H9 (cell line): ENCODE data around the gene KDM2B. TPM values are rescaled to one million over a fixed set of nuclear protein-coding genes. Genes with fewer than 3 reads are reported as not detected.

Source experiments
- DNase-seq: peaks from one replicate; pipeline ENCODE4 v3.0.0-alpha.2; 2017
- H2AFZ ChIP-seq: one replicate; pipeline ENCODE4 v1.6.1; 2013; ENCODE audit warnings: mild to moderate bottlenecking, low read length, control low read depth, moderate library complexity
- H2AK5ac ChIP-seq: 2 replicates; pipeline ENCODE4 v1.6.1; 2013; ENCODE audit warnings: low read length, control low read depth, mixed read lengths; ENCODE audit not compliant: insufficient read length
- H2BK120ac ChIP-seq: one replicate; pipeline ENCODE4 v1.6.1; 2013; ENCODE audit warnings: low read depth, mild to moderate bottlenecking, low read length, control low read depth, inconsistent platforms; ENCODE audit not compliant: poor library complexity, severe bottlenecking
- H2BK12ac ChIP-seq: 2 replicates; pipeline ENCODE4 v1.6.1; 2013; ENCODE audit warnings: low read length, control low read depth, mixed read lengths, low read depth; ENCODE audit not compliant: insufficient read length
- H2BK15ac ChIP-seq: 2 replicates; pipeline ENCODE4 v1.6.1; 2013; ENCODE audit warnings: low read depth, low read length, control low read depth
- H2BK20ac ChIP-seq: one replicate; pipeline ENCODE4 v1.6.1; 2013; ENCODE audit warnings: low read depth, mild to moderate bottlenecking, low read length, control low read depth, inconsistent platforms; ENCODE audit not compliant: poor library complexity, severe bottlenecking
- H2BK5ac ChIP-seq: 2 replicates; pipeline ENCODE4 v1.6.1; 2013; ENCODE audit warnings: low read length, control low read depth, mixed read lengths; ENCODE audit not compliant: insufficient read length
- H3K14ac ChIP-seq: 2 replicates; pipeline ENCODE4 v1.6.1; 2013; ENCODE audit warnings: low read length, control low read depth; ENCODE audit not compliant: insufficient read depth
- H3K18ac ChIP-seq: 2 replicates; pipeline ENCODE4 v1.6.1; 2013; ENCODE audit warnings: low read depth, mild to moderate bottlenecking, mixed read lengths, low read length, control low read depth; ENCODE audit not compliant: insufficient read length
- H3K23ac ChIP-seq: 2 replicates; pipeline ENCODE4 v1.6.1; 2013; ENCODE audit warnings: low read length, control low read depth, mixed read lengths, low read depth; ENCODE audit not compliant: insufficient read length
- H3K23me2 ChIP-seq: 2 replicates; pipeline ENCODE4 v1.6.1; 2013; ENCODE audit warnings: low read depth, mild to moderate bottlenecking, mixed read lengths, low read length, control low read depth; ENCODE audit not compliant: insufficient read length, poor library complexity, severe bottlenecking
- H3K27ac ChIP-seq: 2 replicates; pipeline ENCODE4 v1.5.1; 2013; ENCODE audit warnings: low read length, control low read depth, mixed read lengths, low read depth; ENCODE audit not compliant: insufficient read length
- H3K27me3 ChIP-seq: 2 replicates; pipeline ENCODE4 v1.6.1; 2013; ENCODE audit warnings: low read length, control low read depth, inconsistent platforms; ENCODE audit not compliant: insufficient read depth
- H3K4ac ChIP-seq: 2 replicates; pipeline ENCODE4 v1.6.1; 2013; ENCODE audit warnings: low read depth, mild to moderate bottlenecking, control low read depth, inconsistent platforms, low read length, moderate library complexity
- H3K4me1 ChIP-seq: 2 replicates; pipeline ENCODE4 v1.6.1; 2013; ENCODE audit warnings: low read length, control low read depth, inconsistent platforms; ENCODE audit not compliant: insufficient read depth
- H3K4me2 ChIP-seq: 2 replicates; pipeline ENCODE4 v1.6.1; 2013; ENCODE audit warnings: low read length, control low read depth, mixed read lengths; ENCODE audit not compliant: insufficient read length, insufficient read depth
- H3K56ac ChIP-seq: 2 replicates; pipeline ENCODE4 v1.6.1; 2013; ENCODE audit warnings: low read depth, mild to moderate bottlenecking, mixed read lengths, low read length, control low read depth; ENCODE audit not compliant: insufficient read length
- H3K79me1 ChIP-seq: 2 replicates; pipeline ENCODE4 v1.6.1; 2013; ENCODE audit warnings: low read depth, mild to moderate bottlenecking, moderate library complexity, low read length, control low read depth, inconsistent platforms; ENCODE audit not compliant: insufficient read depth, poor library complexity, severe bottlenecking
- H3K79me2 ChIP-seq: 2 replicates; pipeline ENCODE4 v1.6.1; 2013; ENCODE audit warnings: low read length, control low read depth, inconsistent platforms; ENCODE audit not compliant: insufficient read depth
- H3K9ac ChIP-seq: 2 replicates; pipeline ENCODE4 v1.6.1; 2013; ENCODE audit warnings: low read length, control low read depth, mixed read lengths; ENCODE audit not compliant: insufficient read length; ENCODE audit errors: extremely low read depth
- H3K9me3 ChIP-seq: one replicate; pipeline ENCODE4 v1.6.1; 2013; ENCODE audit warnings: low read depth, low read length, inconsistent platforms; ENCODE audit not compliant: control insufficient read depth
- H3T11ph ChIP-seq: one replicate; pipeline ENCODE4 v1.6.1; 2013; ENCODE audit warnings: mild to moderate bottlenecking, low read length, control low read depth, inconsistent platforms
- H4K20me1 ChIP-seq: one replicate; pipeline ENCODE4 v1.6.1; 2013; ENCODE audit not compliant: control insufficient read depth, insufficient read length, insufficient read depth
- H4K5ac ChIP-seq: 2 replicates; pipeline ENCODE4 v1.6.1; 2013; ENCODE audit warnings: low read depth, mild to moderate bottlenecking, mixed read lengths, low read length, control low read depth; ENCODE audit not compliant: insufficient read length
- H4K8ac ChIP-seq: replicated peaks from 2 replicates; pipeline ENCODE4 v1.6.1; 2013; ENCODE audit warnings: low read length, control low read depth, mixed read lengths, low read depth; ENCODE audit not compliant: insufficient read length
- H4K91ac ChIP-seq: 2 replicates; pipeline ENCODE4 v1.6.1; 2013; ENCODE audit warnings: low read depth, mild to moderate bottlenecking, moderate library complexity, mixed read lengths, low read length, control low read depth; ENCODE audit not compliant: insufficient read length
- H3K27ac Mint-ChIP-seq, 3 experiments: 2 replicates in 2 of 3; 3 replicates in 1 of 3; pipeline ENCODE4 v1.8.0; 2020 to 2021; ENCODE audit warnings: mixed read lengths in 3 of 3, mild to moderate bottlenecking in 1 of 3, moderate library complexity in 1 of 3
- H3K27me3 Mint-ChIP-seq: 2 replicates; pipeline ENCODE4 v1.8.0; 2021; ENCODE audit warnings: low read depth, mild to moderate bottlenecking, moderate library complexity, mixed read lengths
- H3K36me3 Mint-ChIP-seq, 3 experiments: 2 replicates in 2 of 3; 3 replicates in 1 of 3; pipeline ENCODE4 v1.8.0; 2020 to 2021; ENCODE audit warnings: low read depth in 3 of 3, mixed read lengths in 3 of 3; ENCODE audit not compliant: insufficient read depth in 1 of 3
- H3K4me1 Mint-ChIP-seq, 2 experiments: 2 replicates each; pipeline ENCODE4 v1.8.0; 2020; ENCODE audit warnings: mixed read lengths in 2 of 2
- H3K4me3 Mint-ChIP-seq, 2 experiments: 2 replicates in 1 of 2; 3 replicates in 1 of 2; pipeline ENCODE4 v1.8.0; 2020 to 2021; ENCODE audit warnings: mild to moderate bottlenecking in 2 of 2, mixed read lengths in 2 of 2, moderate library complexity in 1 of 2
- H3K9me3 Mint-ChIP-seq, 2 experiments: 2 replicates in 1 of 2; 3 replicates in 1 of 2; pipeline ENCODE4 v1.8.0; 2020; ENCODE audit warnings: mild to moderate bottlenecking in 2 of 2, mixed read lengths in 2 of 2, moderate library complexity in 1 of 2
- WGBS: extraction: QIAGEN DNeasy Blood & Tissue Kit; methylation state at CpG from one replicate; pipeline ENCODE4 v1.1.7; 2013; ENCODE audit warnings: missing lambda C conversion rate, low lambda C conversion rate, mixed read lengths; ENCODE audit not compliant: insufficient read length; ENCODE audit errors: extremely low coverage; 5-methylcytosine and 5-hydroxymethylcytosine counted together
- total RNA-seq: library from RNA; stranded (reverse); gene quantifications from 2 replicates; pipeline ENCODE4 v1.2.1, GENCODE V29; 2021
- TF ChIP-seq, protein P1 (sequence below): fragments of 200-600 bp; sonication (generic); conservative IDR thresholded peaks from 3 replicates; pipeline ENCODE4 v1.8.0; 2021; ENCODE audit warnings: antibody characterized with exemption, mild to moderate bottlenecking

The KDM2B gene
- total RNA-seq, 1 experiment from 2014 or later = 143 TPM

- Histone ChIP-seq H3K27me3 (no peaks in the 10 kb centered on the region), H2BK15ac (no peak overlapping the region), H3K23me2 (no peaks in the 10 kb centered on the region), H4K5ac (no peak overlapping the region), H2BK5ac (no peak overlapping the region), H3K9me3 (no peaks in the 10 kb centered on the region), H4K20me1 (peaks cover 2% of the 10 kb centered on the region), H3K79me2 (no peaks in the 10 kb centered on the region; the same call in 1 of the 2 replicates), H2BK20ac (no peak overlapping the region), H3K14ac (no peak overlapping the region), H3K56ac (no peak overlapping the region), H3K4ac (no peak overlapping the region), H3K18ac (no peak overlapping the region), H3K23ac (no peak overlapping the region), H3T11ph (no peak overlapping the region), H3K79me1 (no peaks in the 10 kb centered on the region), H2BK12ac (no peak overlapping the region), H4K8ac (no peak overlapping the region), H2AK5ac (no peak overlapping the region), H2BK120ac (no peak overlapping the region), H3K4me2 (no peak overlapping the region), H2AFZ (no peak overlapping the region), H3K9ac (no peak overlapping the region), H4K91ac (no peak overlapping the region), H3K4me1 (no peaks in the 10 kb centered on the region), H3K27ac (no peak overlapping the region)
- H3K4me1 Mint-ChIP-seq = peaks cover 19 to 46% of the 10 kb centered on the region in 2 experiments
- TF ChIP-seq, protein P1, sequence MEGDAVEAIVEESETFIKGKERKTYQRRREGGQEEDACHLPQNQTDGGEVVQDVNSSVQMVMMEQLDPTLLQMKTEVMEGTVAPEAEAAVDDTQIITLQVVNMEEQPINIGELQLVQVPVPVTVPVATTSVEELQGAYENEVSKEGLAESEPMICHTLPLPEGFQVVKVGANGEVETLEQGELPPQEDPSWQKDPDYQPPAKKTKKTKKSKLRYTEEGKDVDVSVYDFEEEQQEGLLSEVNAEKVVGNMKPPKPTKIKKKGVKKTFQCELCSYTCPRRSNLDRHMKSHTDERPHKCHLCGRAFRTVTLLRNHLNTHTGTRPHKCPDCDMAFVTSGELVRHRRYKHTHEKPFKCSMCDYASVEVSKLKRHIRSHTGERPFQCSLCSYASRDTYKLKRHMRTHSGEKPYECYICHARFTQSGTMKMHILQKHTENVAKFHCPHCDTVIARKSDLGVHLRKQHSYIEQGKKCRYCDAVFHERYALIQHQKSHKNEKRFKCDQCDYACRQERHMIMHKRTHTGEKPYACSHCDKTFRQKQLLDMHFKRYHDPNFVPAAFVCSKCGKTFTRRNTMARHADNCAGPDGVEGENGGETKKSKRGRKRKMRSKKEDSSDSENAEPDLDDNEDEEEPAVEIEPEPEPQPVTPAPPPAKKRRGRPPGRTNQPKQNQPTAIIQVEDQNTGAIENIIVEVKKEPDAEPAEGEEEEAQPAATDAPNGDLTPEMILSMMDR = no peak
- no peak overlapping the region for H3K4me3 Mint-ChIP-seq
- WGBS = no CpG with 5 or more reads among the region's 13 CpGs
- H3K27ac Mint-ChIP-seq = peak overlapping the region in 1 of 3 experiments; percentile 62; a peak in 2 of 7 replicates
- no peak for DNase-seq
- peaks cover 4 to 6% of the 10 kb centered on the region in 2 experiments for H3K9me3 Mint-ChIP-seq
- H3K36me3 Mint-ChIP-seq = peaks cover 35 to 74% (median 58%) of the 10 kb centered on the region in 3 experiments; a peak in 6 of 7 replicates
- no peaks in the 10 kb centered on the region for H3K27me3 Mint-ChIP-seq
Observed at GRCh38 chr12:121520119-121520518, 60.7 kb downstream of the KDM2B start.
